G401 (cell line): ENCODE data around the gene BEX5. TPM values are rescaled to one million over a fixed set of nuclear protein-coding genes. Genes with fewer than 3 reads are reported as not detected.
"Not testable (repeated sequence)": the region's sequence is repeated elsewhere in the genome, so short reads cannot be mapped to it uniquely, and the experiment has no call there.

Experiments used
- DNase-seq: peaks from one replicate; pipeline ENCODE4 v3.0.0-alpha.2; 2015; ENCODE audit warnings: low spot score
- in situ Hi-C: cut with HindIII; loops from 2 replicates; pipeline ENCODE4 v1.10.0; 2016; ENCODE audit warnings: low sequenced_read_pairs, mixed read lengths
- total RNA-seq: library from RNA; depleted of rRNA; stranded (reverse); fragments of >200 nt; shearing (Covaris generic); gene quantifications from 2 replicates; pipeline ENCODE4 v1.2.3, GENCODE V29; 2014; rRNA removed

Gene BEX5
- not detected in 2 replicates for total RNA-seq

DNA sequence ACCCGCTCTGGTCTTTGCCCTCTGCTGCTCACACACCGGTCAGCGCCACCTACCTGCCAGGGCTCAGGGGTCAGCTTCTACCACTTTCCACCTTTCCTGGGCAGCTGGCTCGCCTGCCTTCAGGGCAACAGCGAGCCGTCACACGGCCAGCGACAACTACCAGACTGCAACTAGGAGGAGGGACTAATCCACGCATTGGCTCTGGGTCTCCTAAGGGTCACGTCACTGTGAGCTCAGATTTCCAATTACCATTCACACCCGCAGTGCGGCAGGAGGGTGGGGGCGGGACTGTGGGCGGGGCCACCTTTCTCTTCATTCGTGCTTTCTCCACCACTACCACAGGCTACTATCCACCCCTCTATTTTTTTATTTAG, at the start of gene BEX5:
BEX5 (minus strand) TSS at position 172 of the 374 bp plus-strand sequence. CDS start 1,712 bp downstream, outside the sequence.
- in situ Hi-C loops, result no loop called here
- DNase-seq, result peak; percentile 89

DNA sequence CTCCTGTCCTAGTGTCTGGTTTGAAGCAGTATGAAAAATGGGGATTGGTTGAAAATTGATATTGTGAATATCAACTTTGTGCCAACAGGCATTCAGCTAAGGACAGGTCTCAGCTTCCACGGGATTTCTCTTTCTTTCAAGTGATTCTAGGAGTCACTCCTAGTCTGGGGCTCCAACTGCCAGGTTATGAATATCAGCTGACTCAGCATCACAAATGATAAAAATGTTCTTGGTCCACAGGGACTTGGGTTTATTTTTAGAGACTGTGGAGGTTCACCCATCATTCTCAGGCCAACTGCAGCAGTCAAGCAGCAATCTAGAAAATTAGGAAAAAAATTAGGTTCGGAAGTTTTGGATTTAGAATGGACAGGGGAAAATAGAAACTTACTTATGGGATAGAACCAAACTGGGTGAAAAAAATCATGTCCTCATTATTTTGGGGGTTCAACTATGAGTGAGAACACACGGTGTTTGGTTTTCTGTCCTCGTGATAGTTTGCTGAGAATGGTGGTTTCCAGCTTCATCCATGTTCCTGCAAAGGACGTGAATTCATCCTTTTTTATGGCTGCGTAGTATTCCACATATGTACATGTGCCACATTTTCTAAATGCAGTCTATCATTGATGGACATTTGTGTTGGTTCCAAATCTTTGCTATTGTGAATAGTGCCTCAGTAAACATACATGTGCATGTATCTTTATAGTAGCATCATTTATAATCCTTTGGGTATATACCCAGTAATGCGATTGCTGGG, 30.4 kb upstream of the BEX5 start:
- in situ Hi-C loops, result no loop called here
- DNase-seq, result no peak

DNA sequence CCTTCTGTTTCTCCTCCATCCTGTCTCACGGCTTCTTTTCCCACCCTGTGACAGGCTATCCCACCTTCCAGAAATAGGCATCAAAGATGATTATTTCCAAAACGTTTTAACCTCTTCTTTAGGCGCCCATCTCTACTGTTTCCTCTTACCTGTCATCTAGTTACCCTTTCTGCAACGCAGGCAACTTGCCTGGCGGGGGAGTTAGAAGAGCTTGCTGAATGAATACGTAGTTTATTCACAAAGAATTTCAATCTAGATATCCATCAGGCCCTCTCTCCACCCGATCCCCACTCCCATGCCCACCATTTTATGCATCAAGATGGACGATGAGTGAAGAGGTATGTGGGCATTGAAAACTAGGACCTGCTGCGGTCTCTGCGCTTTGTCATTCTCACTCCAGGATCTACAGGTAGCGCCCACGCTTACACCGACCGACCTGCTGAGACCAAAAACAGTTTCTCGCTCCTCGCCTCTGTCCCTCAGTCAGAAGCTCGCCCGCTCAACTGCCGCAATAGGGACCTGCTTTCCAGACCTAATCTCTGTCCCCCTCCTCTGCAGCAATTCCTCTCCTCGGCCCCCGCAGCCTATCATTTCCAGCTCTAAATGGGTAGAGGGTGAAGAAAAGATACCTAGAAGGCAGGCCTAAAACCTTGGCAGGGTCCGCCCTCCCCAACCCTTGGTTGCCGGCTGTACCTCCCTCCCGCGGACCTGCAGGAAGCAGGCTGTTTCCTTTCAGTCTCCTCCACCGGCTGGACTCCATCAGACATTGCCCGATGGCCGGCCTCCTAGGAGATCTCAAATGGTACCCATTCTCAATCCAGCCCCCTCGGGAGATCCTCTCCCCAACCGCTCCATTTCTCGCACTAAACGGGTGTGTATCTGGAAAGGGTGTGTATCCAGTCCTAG, 624 bp downstream of the BEX5 start:
- in situ Hi-C loops, result no loop called here
- peak; percentile 56 for DNase-seq

DNA sequence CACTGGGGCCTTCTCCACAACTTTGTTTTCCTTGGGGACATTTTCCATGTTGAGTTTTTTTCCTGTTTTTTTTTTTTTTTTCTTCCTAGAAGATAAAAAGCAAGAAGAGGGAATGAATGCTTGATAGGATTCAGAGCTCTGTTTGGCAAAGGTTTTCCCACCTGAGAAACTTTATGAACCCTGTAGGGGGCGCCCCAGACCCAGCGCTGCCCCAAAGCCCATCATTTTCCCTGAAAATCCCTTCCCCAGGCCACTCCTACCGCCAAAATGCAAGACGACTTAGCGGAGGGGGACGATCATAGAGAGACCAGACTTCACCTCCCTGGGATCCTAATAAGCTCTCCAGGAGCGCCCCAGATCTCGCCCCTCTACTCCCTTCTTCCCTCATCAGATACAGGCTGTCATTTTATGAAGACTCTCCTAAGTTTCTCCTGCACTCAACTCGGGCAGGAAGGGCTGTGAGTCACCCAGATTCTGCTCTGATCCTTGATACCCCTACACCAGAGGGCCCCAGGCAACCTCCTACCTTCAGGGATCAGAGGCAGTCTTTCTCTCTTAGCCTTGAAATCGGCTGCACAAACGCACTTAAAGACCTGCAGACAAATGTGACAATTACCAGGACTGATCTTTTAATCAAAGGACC, 1.4 kb downstream of the BEX5 start:
- DNase-seq, result peak; percentile 57
- in situ Hi-C loops, result no loop called here

DNA sequence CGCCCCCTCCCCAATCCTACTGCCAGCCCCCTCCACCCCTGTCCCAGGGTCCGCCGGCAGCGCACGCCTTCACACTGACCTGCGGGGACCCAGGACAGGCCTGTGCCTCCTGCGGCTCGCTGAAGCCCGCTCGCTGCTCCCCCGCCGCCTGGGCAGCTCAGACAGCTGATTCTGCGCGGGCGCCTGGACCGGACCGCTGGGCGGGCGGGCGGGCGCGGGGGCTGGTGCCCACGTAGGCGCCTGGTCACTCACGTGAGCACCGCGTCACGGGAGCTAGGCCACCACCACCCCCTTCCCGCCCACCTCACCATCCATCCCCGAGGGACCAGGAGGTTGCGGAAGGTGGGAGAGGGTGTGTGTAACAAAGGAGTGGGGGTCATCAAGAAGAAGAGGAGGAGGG, 13.5 kb downstream of the BEX5 start, which contains the start of gene TCEAL6:
TCEAL6 (minus strand) TSS at position 208 of the 400 bp plus-strand sequence.
- in situ Hi-C loops, result not testable (repeated sequence)
- DNase-seq, result peak; percentile 65

DNA sequence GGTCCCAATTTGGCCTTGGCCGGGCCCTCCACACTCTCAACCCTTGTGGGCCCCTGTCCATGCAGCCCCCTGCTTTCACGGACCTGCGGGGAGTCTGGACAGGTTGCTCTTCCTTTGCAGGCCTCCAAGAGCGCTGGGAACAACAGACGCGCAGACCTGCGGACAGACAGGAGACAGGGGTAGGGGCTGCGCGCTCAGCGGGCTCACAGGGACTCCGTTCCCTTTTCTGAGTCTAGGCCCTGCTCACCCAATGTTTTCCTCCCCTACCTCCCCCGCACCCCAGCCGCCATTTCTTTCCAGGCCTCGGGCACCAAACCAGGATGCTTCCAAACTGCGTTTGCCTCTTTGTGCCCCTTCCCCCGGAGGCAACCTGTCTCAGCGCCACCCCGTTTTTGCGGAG, 14.1 kb downstream of the BEX5 start:
- in situ Hi-C loops, DNase-seq: not testable (repeated sequence)

DNA sequence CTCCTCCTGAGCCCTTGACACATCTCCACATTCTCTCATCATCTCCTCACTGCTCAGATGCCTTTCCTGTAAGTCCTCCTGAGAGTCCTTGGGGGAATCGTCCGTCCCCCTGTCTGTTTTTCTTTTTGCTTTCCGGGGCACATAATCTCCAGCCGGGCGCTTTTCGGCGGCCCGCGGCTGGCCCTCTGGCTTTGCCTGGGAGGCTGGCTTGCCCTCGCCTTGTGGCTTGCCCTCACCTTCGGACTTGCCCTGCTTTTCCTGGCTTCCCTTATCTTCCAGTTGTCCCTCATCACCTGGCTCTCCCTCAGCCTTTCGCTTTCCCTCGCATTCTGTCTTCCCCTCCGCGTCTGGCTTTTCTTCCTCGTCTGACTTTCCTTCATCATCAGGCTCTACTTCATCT, 14.9 kb downstream of the BEX5 start:
- DNase-seq, in situ Hi-C loops: not testable (repeated sequence)

DNA sequence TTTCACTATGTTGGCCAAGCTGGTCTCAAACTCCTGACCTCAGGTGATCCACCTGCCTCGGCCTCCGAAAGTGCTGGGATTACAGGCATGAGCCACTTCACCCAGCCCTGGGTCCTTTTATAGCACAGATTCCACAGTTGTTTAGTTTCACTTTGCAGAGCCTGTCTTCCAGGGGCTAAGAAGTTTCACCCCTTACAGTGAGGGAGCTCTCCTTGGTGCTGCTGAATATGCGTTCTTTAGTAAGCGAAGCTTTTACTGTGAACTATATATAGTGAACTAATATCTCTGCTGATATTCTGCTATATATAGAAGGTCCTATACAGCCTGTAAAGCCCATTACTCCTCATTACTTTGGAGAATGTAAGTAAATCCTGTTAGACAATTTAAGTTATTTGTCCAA, 17.7 kb downstream of the BEX5 start:
- in situ Hi-C loops, result no loop called here
- DNase-seq, result no peak

DNA sequence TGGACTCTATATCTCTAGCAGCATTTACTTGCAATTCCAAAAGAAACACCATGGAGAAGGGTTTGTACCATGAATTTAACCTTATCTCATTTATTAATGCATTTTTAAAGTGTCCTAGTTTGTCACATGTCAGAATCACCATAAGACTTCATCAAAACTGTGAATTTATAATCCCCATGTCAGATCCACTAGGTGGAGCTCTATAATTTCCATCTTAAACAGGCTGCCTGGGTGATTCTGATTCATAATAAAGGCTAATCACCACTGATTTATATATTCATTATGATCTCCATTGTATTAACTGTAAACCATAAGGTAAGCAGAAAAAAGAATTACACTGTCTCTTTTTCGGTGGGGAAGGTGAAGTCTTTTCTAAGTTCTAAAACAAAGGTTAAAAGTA, 26.3 kb downstream of the BEX5 start:
- peak; percentile 55 for DNase-seq
- in situ Hi-C loops, result no loop called here

DNA sequence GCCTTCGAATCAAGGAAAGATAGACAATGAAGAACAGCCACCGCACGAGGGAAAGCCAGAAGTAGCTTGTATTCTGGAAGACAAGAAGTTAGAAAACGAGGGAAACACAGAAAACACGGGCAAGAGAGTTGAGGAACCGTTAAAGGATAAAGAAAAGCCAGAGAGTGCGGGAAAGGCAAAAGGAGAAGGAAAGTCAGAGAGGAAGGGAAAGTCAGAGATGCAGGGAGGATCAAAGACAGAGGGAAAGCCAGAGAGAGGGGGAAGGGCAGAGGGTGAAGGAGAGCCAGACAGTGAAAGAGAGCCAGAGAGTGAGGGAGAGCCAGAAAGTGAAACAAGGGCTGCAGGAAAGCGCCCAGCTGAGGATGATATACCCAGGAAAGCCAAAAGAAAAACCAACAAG, 28.9 kb downstream of the BEX5 start:
- in situ Hi-C loops, result no loop called here
- no peak for DNase-seq

DNA sequence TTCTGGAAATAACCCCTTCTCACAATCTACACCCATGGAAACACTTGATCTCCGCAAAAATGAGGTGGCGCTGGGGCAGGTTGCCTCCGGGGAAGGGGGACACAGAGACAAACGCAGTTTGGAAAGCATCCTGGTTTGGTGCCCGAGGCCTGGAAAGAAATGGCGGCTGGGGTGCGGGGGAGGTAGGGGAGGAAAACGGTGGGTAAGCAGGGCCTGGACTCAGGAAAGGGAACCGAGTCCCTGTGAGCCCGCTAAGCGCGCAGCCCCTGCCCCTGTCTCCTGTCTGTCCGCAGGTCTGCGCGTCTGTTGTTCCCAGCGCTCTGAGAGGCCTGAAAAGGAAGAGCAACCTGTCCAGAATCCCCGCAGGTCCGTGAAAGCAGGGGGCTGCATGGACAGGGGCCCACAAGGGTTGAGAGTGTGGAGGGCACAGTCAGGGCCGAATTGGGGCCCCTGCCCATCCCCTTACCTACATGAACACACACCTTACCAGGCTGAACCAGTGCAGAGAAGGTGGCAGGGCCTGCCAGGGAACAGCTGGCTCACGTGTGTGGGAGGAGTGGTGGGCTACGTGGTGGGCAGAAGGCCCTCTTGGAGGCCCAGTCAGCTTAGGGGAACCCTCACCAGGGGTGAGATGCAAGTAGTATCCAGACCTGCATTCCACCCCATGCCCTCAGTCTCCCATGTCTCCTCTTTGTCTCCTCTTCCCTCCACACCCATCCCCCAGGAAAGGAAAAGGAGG, 29.5 kb downstream of the BEX5 start:
- DNase-seq, in situ Hi-C loops: not testable (repeated sequence)

DNA sequence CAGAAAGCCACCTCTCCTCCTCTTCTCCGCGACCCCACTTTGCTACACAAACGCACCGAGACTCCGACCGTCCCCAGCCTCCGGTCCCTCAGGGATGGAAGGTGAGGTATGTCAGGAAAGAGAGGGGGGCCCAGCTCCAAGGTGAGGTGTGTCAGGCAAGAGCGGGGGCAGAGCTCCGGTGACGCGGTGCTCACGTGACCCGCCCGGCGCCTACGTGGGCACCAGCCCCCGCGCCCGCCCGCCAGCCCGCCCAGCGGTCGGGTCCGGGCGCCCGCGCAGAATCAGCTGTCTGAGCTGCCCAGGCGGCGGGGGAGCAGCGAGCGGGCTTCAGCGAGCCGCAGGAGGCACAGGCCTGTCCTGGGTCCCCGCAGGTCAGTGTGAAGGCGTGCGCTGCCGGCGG, 30.3 kb downstream of the BEX5 start, which contains the start of gene TCEAL2:
TCEAL2 (plus strand) TSS at position 244 of the 400 bp plus-strand sequence. CDS start 1,152 bp downstream, outside the sequence.
- DNase-seq, result peak; percentile 81
- in situ Hi-C loops, result not testable (repeated sequence)

DNA sequence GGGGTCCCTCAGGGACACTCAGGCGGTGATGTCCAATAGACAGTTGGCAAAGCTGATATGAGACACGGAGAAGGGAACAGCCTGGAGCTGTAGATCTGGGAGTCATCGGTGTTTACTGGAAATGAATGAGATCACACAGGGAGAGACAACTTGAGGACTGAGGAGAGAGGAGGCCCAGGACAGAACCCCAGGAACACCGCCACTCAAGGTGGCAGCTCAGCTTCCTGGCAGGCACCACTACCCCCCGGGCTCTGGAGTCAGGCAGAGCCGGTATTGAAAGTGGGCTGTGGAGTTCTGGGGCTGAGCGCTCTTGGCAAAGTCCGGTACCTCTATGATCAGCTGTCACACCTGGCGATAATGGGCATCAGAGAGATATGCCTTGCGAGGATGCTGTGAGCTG, 30.8 kb downstream of the BEX5 start:
- in situ Hi-C loops, DNase-seq: not testable (repeated sequence)

DNA sequence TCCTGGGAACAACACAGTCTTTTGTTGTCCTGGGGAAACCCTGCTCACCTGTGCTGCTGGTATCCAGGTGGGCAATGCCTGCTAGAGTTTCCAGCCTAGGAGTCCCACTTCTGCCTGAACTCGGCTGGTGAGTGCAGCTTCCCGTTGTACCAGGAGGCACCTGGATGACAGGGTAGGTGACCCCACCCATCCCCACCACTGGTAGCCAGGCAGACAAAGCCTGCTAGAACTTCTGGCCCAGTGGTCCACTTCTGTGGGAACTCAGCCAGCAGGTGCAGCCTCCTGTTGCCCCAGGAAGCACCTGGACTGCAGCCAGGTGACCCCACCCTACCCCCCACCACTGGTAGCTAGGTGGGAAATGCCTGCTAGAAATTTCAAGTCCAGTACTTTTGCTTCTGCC, 40.0 kb downstream of the BEX5 start:
- no peak for DNase-seq
- in situ Hi-C loops, result no loop called here

DNA sequence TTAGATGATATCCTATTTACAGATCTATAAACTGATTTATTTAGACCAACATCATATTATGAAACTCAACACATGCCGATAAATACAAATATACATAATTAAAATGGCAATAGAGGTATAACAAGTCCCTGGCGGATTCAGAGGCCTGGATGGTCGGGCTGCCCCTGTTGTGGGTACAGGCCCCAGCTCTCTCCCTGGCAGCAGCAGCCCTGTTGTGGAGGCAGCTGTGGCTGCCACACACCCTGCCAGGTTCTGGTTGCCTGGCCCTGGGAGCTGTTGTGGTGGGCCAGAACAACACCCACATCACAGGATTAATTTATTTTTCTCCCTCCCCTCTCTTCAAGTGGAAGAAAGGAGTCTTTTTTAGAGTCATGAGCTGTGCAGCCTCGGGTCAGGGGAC, 42.4 kb downstream of the BEX5 start:
- in situ Hi-C loops, result no loop called here
- no peak for DNase-seq
